H1 (cell line): Measurements from ENCODE around the gene DECR2.

ENCODE experiments used
- CTCF ChIP-seq, 3 experiments: IDR thresholded peaks; 1 replicate in 2 of 3; 2 replicates in 1 of 3; pipeline versions ENCODE4 v1.5.1 to v1.6.1; 2011; ENCODE audit warnings: low read length in 3 of 3, mild to moderate bottlenecking in 3 of 3, inconsistent platforms in 2 of 3, low read depth in 1 of 3, moderate library complexity in 1 of 3; ENCODE audit not compliant: insufficient read depth in 1 of 3; ENCODE audit errors: control extremely low read depth in 1 of 3
- GABPA ChIP-seq: IDR thresholded peaks from 2 replicates; pipeline ENCODE4 v1.6.1; 2011; ENCODE audit warnings: mild to moderate bottlenecking, low read length, moderate library complexity, borderline replicate concordance; ENCODE audit not compliant: insufficient read depth
- POLR2A ChIP-seq, 2 experiments: IDR thresholded peaks; 1 replicate in 1 of 2; 2 replicates in 1 of 2; pipeline ENCODE4 v1.6.1; 2011; ENCODE audit warnings: low read depth in 2 of 2, low read length in 2 of 2, mild to moderate bottlenecking in 2 of 2; ENCODE audit errors: control extremely low read depth in 1 of 2

GRCh38 chr16:396199-396598 is 5.5 kb upstream of the DECR2 start:
- TF ChIP-seq POLR2A (IDR thresholded peaks at IDR 0.05; ENCODE audit: control extremely low read depth in 1 of 2, low read depth in 2 of 2, low read length in 2 of 2) (no peak), GABPA (no peak), CTCF (IDR thresholded peaks at IDR 0.05; ENCODE audit: control extremely low read depth in 1 of 3, insufficient read depth in 1 of 3, low read depth in 1 of 3, low read length in 3 of 3) (no peak)
